GM19324 (cell line): ENCODE measurements around the gene SNRPA.
"Not testable (repeated sequence)": the region's sequence is repeated elsewhere in the genome, so short reads cannot be mapped to it uniquely, and the experiment has no call there.

Experiments used
- ATAC-seq: cut with Tn5 transposase; IDR thresholded peaks from one replicate; pipeline ENCODE4 v1.9.1; 2021; ENCODE audit warnings: mild to moderate bottlenecking, moderate library complexity; ENCODE audit not compliant: unreplicated experiment, low FRiP score

Gene SNRPA

DNA sequence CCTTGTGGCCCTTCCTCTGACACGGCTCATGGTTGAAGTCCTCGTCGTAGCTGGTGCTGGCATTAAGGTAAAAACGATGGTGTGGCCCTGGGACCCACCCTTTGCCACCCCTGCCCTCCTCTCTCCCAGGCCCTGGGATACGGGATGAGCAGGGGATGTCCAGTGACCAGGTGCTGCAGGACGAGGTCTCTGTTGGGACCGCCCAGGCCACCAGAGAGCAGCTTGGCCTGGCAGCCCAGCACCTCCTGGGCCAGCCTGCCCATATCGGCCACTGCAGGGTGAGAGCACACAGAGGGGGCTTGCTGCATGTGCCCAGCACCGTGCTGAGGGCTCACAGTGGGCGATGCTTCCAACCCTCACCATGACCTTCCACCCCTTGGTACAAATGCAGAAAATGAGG, 7.1 kb upstream of the SNRPA start:
- ATAC-seq, result no peak

DNA sequence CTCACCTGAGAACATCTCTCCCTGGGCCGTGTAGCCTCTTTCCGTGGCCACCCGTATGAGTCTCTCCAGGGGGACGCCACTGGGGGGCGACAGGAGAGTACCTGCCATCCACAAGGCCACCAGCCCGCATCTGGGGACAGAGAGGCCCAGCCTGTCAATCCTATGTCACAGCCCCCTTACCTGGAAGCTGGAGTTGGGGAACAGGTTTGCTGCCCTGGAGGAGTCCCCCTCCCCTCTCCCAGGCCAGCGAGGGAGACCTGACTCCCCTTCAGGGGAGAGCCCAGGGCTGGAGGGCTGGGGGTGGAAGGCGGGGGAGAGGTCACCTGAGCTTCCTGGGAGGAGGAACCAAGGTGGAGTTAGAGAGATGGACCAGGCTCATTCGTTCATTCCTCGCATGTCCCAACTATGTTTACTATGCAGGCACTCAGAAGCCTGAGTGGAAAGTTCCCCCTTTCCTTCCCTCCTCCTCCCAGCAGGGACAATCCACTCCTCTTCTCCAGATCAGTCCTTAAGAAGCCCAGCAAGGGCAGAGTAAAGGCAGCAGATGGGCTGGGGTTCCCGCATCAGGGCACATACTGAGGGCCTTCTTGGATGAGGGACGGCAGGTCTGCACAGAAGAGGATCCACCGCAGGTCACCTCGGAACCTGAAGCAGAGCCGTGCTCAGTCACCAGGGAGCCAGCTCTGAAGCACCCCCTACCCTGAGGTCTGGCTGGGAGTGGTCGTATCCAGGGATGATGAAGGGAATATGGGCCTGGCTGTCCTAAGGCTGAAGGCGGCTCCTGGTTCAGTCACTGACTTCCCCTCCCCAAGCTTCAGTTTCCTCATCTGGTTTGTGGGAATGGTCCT, 6.2 kb upstream of the SNRPA start:
- no peak for ATAC-seq

DNA sequence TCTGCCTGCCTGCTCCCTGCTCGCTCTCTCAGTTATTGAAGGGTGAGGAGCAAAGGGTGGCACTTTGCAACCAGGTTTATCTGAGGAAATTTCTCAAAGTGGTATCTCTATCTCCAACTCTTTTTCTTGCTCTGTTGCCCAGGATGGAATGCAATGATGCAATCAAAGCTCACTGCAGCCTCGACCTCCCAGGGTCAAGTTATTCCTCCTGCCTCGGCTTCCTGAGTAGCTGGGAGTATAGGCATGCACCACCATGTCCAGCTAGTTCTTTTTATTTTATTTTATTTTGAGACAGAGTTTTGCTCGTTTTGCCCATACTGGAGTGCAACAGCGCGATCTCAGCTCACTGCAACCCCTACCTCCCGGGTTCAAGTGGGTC, 5.6 kb upstream of the SNRPA start:
- ATAC-seq, result no peak

DNA sequence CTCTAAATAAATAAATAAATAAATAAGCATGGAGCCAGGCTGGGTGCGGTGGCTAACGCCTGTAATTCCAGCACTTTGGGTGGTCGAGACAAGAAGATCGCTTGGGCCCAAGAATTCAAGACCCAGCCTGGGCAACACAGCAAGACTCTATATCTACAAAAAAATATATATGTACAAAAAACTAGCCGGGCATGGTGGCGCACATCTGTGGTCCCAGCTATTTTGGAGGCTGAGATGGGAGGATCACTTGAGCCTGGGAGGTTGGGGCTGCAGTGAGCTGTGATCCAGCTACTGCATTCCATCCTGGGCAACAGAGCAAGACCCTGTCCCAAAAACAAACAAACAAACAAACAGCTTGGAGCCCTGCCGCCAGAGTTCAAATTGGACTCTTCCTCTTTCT, 3.5 kb upstream of the SNRPA start:
- ATAC-seq, result no peak

DNA sequence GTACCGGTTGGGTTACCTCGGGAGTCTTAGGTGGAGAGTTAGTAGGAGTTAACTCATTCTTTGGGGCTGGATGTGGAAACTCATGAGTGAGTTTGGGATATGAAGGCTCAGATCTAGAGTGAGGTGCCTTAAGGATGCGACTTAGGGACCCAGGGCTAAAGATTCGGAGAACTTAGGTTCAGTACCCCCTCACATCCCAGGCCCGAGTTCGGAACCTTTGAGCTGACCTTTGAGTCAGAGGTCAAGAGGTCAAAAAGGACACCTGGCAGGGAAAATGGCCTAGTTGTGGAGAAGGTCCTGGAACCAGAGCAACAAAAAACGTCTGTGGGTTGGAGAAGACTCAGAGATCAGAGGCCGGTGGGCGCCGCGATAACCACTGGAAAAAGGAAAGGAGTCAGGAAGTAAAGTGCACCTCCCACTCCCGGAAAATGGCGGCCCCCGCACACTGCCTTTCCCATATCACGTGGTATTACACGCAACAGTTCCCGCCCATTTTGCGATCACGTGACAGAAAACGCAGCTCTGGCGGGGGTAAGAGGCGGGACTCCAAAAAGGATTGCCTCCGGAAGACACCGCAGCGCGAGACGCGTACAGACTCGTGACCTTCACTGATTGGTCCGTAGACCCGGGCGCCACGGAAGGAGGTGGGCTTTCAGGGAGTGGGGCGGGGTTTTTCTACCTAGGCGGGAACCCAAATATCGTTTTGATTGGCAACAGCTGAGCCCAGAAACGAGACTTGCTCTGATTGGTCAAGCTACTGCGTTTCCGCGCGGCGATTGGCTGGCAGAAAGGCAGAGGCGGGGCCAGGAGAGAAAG, 737 bp upstream of the SNRPA start, which contains the start of gene ACTMAP:
TSS of gene ACTMAP (minus strand) at position 420 of the 816 bp plus-strand sequence. CDS start 674 bp downstream, outside the sequence.
- ATAC-seq, result peak; percentile 86

DNA sequence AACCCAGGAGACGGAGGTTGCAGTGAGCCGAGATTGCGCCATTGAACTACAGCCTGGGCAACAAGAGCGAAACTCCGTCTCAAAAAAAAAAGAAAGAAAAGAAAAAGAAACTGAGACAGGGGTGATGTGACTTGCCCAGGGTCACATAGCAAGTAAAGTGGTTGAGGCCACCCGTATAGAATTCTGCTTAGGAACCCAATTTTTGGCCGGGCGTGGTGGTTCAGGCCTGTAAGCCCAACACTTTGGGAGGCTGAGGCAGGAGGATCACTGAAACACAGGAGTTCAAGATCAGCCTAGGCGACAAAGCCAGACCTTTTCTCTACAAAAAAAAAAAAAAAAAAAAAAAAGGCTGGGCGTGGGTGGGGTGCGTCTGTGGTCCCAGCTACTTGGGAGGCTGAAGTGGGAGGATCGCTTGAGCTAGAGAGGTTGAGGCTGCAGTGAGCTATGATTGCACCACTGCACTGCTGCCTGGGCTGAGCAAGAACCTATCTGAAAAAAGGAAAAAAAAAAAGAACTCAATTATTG, 1.3 kb downstream of the SNRPA start:
- ATAC-seq, result no peak

DNA sequence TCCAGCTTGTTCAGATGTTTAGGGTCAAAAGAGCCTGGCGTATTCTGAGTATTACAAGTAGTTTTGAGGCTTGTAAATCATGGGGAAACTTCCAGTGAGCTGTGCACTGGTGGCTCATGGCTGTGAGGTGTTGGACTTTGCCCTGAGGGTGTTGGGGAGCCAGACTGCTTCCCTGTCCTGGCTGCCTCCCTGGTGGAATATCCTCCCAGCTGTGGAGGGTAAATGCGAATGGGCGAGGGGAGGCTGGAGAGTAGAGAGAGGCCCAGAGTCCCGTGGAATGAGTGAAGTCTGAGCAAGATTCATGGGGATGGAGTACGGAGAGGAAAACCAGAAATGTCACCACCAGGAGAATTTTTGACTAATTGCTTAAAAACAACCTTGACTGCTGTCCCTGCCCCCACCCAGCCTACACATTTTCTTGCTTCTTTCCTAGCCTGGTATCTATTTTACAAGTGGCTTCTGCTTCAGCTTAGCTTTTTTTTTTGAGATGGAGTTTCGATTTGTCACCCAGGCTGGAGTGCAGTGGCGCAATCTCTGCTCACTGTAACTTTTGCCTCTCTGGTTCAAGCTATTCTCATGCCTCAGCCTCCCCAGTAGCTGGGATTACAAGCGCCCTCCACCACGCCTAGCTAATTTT, 3.7 kb downstream of the SNRPA start:
- ATAC-seq, result no peak

DNA sequence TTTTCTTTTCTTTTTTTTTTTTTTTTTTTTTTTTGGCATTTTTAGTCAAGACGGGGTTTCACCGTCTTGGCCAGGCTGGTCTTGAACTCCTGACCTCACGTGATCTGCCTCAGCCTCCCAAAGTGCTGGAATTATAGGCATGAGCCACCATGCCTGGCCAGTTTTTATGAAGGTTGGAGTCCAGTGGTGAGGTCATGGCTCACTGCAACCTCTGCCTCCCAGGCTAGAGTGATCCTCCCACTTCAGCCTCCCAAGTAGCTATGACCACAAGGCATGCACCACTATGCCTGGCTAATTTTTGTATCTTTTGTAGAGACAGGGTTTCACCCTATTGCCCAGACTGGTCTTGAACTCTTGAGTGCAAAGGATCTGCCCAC, 4.2 kb downstream of the SNRPA start:
- no peak for ATAC-seq

DNA sequence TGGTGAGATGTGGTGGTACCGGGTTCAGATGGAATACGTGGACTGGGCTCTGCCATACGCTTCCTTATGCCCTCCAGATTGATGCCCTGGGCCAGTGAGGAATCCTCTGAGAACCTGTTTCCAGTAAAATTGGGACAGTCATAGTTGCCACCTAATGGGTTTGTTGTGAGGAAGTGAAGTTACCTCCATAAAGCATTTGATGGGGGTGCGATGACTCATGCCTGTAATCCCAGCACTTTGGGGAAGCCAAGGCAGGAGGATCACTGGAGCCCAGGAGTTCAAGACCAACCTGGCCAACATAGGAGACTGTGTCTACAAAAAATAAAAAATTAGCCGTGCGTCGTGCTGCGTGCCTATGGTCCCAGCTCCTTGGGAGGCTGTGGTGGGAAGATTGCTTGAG, 4.8 kb downstream of the SNRPA start:
- no peak for ATAC-seq

DNA sequence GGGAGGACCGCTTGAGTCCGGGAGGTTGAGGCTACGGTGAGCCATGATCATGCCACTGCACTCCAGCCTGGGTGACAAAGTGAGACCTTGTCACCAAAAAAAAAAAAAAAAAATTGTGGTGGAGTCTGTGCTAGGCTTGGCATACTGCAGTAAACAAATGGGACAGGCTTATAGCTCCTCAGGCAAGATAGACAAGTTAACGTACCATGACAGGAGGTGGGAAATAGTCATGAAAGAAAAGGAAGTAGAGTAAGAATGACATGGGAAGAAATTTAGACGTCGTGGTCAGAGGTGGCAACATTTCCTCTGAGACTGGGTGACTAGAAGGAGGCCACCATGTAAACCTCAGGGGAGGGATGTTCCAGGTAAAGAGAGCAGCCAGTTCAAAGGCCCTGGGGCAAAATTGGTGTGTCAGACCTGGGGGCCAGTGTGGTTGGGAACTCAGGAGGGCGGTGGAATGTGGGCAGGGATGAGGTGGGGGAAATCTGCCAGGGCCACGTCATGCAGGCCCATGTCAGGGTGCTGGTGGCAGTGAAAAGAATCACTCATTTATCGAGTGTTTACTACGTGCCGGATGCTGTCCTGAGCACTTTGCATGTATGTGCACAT, 5.6 kb downstream of the SNRPA start:
- no peak for ATAC-seq

DNA sequence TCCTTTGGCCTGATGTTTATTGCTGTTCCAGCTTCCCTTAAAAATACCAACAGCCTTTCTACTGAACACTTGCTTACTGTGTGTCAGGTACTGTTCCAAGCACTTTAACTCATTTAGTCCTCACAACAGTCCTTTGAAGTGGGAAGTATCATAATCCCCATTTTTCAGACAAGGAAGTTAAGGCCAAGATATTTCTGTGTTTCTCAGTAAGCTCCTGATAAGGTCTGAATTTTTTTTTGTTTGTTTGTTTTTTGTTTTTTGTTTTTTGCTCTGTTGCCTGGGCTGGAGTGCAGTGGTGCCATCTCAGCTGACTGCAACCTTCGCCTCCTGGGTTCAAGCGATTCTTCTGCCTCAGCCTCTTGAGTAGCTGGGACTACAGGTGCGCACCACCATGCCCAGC, 7.5 kb downstream of the SNRPA start:
- no peak for ATAC-seq

DNA sequence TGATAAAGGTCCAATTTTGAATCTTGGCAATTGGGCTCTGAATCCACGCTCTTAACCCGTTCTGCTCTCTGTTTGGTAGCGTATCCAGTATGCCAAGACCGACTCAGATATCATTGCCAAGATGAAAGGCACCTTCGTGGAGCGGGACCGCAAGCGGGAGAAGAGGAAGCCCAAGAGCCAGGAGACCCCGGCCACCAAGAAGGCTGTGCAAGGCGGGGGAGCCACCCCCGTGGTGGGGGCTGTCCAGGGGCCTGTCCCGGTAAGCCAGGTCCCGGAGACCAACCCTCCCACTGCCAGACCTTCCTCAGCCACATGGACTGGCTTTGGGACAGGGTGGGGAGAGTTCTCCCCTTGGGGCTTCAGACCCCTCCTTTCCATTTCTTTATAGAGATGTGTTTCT, 8.3 kb downstream of the SNRPA start:
- no peak for ATAC-seq

DNA sequence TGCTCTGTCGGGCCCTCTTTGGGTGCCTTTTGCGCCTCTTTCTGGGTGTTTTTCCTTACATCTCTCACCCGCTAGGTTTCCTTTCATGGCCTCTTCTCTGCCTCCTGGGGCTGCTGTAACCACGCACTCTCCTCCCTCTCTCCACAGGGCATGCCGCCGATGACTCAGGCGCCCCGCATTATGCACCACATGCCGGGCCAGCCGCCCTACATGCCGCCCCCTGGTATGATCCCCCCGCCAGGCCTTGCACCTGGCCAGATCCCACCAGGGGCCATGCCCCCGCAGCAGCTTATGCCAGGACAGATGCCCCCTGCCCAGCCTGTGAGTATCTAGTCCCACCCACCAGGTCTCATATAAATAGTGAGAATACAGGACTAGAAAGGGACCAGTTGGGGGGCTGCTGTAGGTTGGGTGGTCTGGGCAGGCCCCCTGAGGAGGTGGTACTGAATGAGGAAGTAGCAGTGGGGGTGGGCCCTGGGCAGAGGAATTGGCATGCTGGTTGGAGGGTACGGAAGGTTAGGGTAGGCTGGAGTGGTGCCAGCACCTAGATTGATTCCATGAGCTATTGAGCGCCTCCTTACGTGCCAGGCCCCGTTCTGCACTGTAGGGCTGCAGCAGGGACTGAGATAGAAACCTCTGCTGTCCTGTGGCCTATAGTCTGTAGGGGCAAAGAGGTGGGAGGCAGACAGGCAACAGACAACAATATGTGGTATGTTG, 11.9 kb downstream of the SNRPA start:
- no peak for ATAC-seq

DNA sequence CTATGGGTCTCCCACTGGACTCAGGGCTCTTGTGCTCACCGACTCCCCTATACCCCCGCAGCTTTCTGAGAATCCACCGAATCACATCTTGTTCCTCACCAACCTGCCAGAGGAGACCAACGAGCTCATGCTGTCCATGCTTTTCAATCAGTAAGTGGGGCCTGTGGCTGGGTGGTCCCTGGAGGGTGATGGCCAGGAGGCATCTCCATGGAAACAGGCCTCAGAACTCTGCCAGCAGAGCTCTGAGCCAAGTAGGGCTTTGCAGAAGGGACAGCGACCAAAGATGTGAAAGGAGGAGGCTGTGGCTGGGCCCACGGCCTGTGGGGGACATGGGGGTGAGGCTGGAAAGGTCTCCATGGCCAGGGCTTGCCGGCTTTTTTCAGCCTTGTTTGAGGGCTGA, 12.5 kb downstream of the SNRPA start:
- ATAC-seq, result no peak

DNA sequence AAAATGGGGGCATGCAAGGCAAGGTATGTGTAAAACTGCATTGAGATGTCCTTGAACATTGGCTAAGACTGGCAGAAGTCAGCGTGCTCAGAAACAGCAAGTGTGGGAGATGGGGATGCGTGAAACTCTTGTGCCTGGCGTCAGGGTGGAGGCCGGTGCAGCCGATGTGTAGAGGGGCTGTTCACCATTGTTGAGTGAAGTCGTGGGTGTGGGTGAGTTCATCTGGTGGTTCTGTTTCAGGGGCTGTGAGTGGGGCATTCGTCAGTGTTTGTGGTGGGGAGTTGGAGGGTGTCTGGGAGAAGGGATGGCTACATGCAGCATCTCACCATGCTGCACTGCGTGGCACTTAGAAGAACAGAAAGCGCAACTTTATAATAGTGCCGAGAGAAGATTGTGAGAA, 13.0 kb downstream of the SNRPA start:
- ATAC-seq, result no peak

DNA sequence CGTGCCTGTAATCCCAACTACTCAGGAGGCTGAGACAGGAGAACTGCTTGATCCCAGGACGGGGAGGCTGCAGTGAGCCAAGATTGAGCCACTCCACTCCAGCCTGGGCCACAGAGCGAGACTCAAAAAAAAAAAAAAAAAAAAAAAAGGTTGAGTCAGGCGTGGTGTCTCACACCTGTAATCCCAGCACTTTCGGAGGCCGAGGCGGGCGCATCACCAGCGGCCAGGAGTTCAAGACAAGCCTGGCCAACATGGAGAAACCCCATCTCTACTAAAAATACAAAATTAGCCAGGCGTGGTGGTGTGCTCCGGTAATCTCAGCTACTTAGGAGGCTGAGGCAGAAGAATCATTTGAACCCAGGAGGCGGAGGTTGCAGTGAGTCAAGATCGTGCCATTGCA, 15.4 kb downstream of the SNRPA start:
- not testable (repeated sequence) for ATAC-seq

DNA sequence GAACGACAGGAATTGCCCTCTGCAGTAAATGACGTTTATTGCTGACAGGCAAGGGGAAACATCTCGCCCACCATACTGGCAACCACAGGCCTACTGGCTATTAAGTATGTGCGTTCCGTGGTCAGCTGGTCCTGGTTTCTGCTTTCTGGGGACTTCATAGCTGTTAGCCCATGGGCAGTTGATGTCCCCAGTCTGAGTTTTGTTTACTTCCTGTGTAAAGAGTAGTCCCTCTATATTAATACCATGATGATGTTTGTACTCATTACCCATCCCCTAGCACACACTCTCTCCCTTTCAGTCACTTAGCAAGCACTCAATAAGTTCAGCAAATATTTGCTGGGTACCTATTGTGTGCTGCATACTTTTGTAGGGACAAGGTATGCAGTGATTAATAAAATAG, 17.9 kb downstream of the SNRPA start:
- ATAC-seq, result no peak

DNA sequence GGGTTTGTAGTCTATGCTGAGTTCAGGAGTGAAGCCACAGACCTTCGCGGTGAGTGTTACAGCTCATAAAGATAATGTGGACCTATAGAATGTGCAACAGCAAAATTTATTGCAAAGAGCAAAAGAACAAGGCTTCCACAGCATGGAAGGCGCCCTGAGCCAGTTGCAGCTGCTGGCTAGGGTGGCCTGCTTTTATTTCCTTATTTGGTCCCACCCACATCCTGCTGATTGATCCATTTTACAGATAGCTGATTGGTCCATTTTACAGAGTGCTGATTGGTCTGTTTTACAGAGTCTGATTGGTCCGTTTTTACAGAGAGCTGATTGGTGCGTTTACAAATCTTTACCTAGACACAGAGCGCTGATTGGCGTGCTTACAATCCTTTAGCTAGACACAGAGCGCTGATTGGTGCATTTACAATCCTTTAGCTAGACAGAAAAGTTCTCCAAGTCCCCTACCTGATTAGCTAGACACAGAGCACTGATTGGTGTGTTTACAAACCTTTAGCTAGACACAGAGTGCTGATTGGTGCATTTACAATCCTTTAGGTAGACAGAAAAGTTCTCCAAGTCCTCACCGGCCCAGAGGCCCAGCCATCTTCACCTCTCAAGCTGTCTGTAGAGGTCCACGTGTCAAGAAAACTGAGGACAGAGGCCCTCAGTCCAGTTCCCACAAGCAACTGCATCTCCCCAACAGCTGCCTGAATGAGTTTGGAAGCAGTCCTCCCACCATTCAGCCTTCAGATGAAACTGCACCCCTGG, 20.3 kb downstream of the SNRPA start:
- ATAC-seq, result not testable (repeated sequence)

DNA sequence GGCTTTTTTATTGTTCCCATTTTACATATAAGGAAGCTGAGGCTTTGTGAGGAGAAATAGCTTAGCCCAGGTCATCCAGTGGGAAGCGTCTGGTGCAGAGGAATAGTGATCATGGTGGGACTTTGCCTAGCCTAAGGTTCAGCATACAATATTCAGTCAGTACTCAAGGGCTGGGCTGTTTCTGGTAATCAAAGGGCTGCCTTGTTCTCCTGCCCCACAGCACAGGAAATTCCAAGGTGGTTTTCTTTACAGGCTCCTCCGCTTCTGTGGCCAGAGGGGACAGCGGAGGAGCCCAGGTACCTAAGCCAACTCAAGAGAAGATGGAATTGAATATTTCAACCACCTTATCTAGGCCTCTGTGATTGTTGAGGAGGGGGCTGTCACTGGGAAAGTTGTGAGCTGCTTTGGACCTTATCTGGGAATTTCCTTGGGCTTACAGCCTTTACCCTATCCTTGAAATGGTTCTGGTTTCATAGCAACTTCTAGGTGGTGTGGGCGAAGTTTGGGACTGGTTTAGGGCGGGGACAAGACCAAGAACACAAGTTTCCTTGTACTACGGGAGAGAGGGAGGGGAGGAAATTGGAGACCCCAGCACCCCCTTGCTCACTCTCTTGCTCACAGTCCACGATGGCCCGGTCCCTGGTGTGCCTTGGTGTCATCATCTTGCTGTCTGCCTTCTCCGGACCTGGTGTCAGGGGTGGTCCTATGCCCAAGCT, 24.1 kb downstream of the SNRPA start, which contains the start of gene MIA:
TSS of gene MIA (plus strand) at position 606 of the 716 bp plus-strand sequence. CDS start at position 628, 22 bp downstream.
- ATAC-seq, result no peak
